ENCODE data around the gene BCAT1. TPM values are rescaled to one million over a fixed set of nuclear protein-coding genes. Genes with fewer than 3 reads are reported as not detected.

The BCAT1 gene
- total RNA-seq, result 10 to 100 TPM; 11.4 to 39.3 (median 18.0) TPM

- TF ChIP-seq EP300 (IDR thresholded peaks at IDR 0.05), result no peak
- peak in 1 of 4 experiments; percentile 19 for TF ChIP-seq CTCF (IDR thresholded peaks at IDR 0.05)
- peak; percentile 21 for TF ChIP-seq POLR2AphosphoS5 (IDR thresholded peaks at IDR 0.05)
- peak in 1 of 2 donors; percentile 27 for TF ChIP-seq POLR2A (IDR thresholded peaks at IDR 0.05)
- ATAC-seq, result peak; percentile 84
- 16 to 17% methylated on average over 16 to 20 of the region's 52 CpGs for WGBS, 2 donors (ENCODE audit: low coverage in 1 of 2)
- Histone ChIP-seq H3K36me3 (no peaks in the 10 kb centered on the region), H3K4me1 (peaks cover 0 to 17% (median 0%) of the 10 kb centered on the region in 3 donors), H3K27me3 (peaks cover 16% of the 10 kb centered on the region), H3K4me3 (peak within 1 kb of the TSS; percentile 55 to 63), H3K27ac (peak within 1 kb of the TSS in 2 of 4 donors; percentile 6 to 8), H3K9me3 (no peaks in the 10 kb centered on the region)
Observed at GRCh38 chr12:24948757-24949722, at the start of gene BCAT1. BCAT1 (minus strand) TSS chr12:24949101; CDS start chr12:24948932, 169 bp downstream.

GRCh38 chr12:24997970-24998582 lies 49.2 kb upstream of the BCAT1 start:
- peak overlapping the region in 2 of 4 donors; percentile 3 to 14 for H3K27ac ChIP-seq
- no peaks in the 10 kb centered on the region for H3K9me3 ChIP-seq
- ATAC-seq, result no peak
- no peak overlapping the region for H3K4me3 ChIP-seq
- TF ChIP-seq POLR2A (IDR thresholded peaks at IDR 0.05) (no peak), POLR2AphosphoS5 (IDR thresholded peaks at IDR 0.05) (peak; percentile 19)
- peaks cover 0 to 22% (median 6%) of the 10 kb centered on the region in 3 donors for H3K4me1 ChIP-seq
- no peaks in the 10 kb centered on the region for H3K36me3 ChIP-seq
- no peaks in the 10 kb centered on the region for H3K27me3 ChIP-seq
- 13% methylated on average over 4 of the region's 4 CpGs for WGBS, 2 donors (ENCODE audit: low coverage in 1 of 2)

GRCh38 chr12:24997496-24997895 lies 48.6 kb upstream of the BCAT1 start:
- H3K36me3 ChIP-seq, result no peaks in the 10 kb centered on the region
- no peaks in the 10 kb centered on the region for H3K9me3 ChIP-seq
- no peak overlapping the region for H3K4me3 ChIP-seq
- peaks cover 0 to 22% (median 6%) of the 10 kb centered on the region in 3 donors for H3K4me1 ChIP-seq
- TF ChIP-seq EP300 (IDR thresholded peaks at IDR 0.05), result no peak
- TF ChIP-seq POLR2AphosphoS5 (IDR thresholded peaks at IDR 0.05), result no peak
- TF ChIP-seq CTCF (IDR thresholded peaks at IDR 0.05), result no peak
- no peak for TF ChIP-seq POLR2A (IDR thresholded peaks at IDR 0.05)
- H3K27me3 ChIP-seq, result no peaks in the 10 kb centered on the region
- H3K27ac ChIP-seq, result no peak overlapping the region
- no peak for ATAC-seq
- 88 to 100% methylated on average over 1 to 6 of the region's 6 CpGs for WGBS, 2 donors (ENCODE audit: low coverage in 1 of 2)

- H3K36me3 ChIP-seq, result no peaks in the 10 kb centered on the region
Observed at GRCh38 chr12:24996820-24997219, 47.9 kb upstream of the BCAT1 start.

More at GRCh38 chr12:24996820-24997219, 47.9 kb upstream of the BCAT1 start:
- Histone ChIP-seq H3K4me3 (no peak overlapping the region), H3K27ac (no peak overlapping the region), H3K27me3 (no peaks in the 10 kb centered on the region), H3K4me1 (peaks cover 0 to 22% (median 6%) of the 10 kb centered on the region in 3 donors), H3K9me3 (no peaks in the 10 kb centered on the region)
- no peak for ATAC-seq
- TF ChIP-seq POLR2A (IDR thresholded peaks at IDR 0.05), result no peak
- no peak for TF ChIP-seq POLR2AphosphoS5 (IDR thresholded peaks at IDR 0.05)
- TF ChIP-seq EP300 (IDR thresholded peaks at IDR 0.05), result no peak
- no peak for TF ChIP-seq CTCF (IDR thresholded peaks at IDR 0.05)
- 64 to 75% methylated on average over 4 of the region's 5 CpGs for WGBS, 2 donors (ENCODE audit: low coverage in 1 of 2)
